Stimulated activated CD4-positive, alpha-beta T cell treated with anti-CD3 and anti-CD28 coated beads, Interleukin-1b, Interleukin-23, amount 100 ng/mL, for 24 hours (primary cell): ENCODE data around the gene PDE9A.

Experiments used
- DNase-seq, 4 experiments: peaks; one replicate each; pipeline ENCODE4 v3.0.0-alpha.2; 2020; ENCODE audit warnings: low read depth in 4 of 4, low spot score in 1 of 4

The PDE9A gene

GRCh38 chr21:42670058-42670880, 16.8 kb downstream of the PDE9A start:
- DNase-seq: no peak

- DNase-seq: no peak
Measured at GRCh38 chr21:42670884-42671283, 17.5 kb downstream of the PDE9A start.

GRCh38 chr21:42671778-42672593, 18.6 kb downstream of the PDE9A start:
- DNase-seq: no peak

- DNase-seq: no peak
Measured at GRCh38 chr21:42672699-42673458, 19.5 kb downstream of the PDE9A start.

GRCh38 chr21:42673633-42674328, 20.4 kb downstream of the PDE9A start:
- no peak for DNase-seq

- no peak for DNase-seq
Measured at GRCh38 chr21:42674351-42674940, 21.0 kb downstream of the PDE9A start.

- DNase-seq: no peak
Measured at GRCh38 chr21:42675403-42675802, 22.0 kb downstream of the PDE9A start.

- no peak for DNase-seq
Measured at GRCh38 chr21:42676808-42677207, 23.4 kb downstream of the PDE9A start.

- DNase-seq: no peak
Measured at GRCh38 chr21:42677339-42678321, 24.2 kb downstream of the PDE9A start.

GRCh38 chr21:42678618-42679295, 25.3 kb downstream of the PDE9A start:
- DNase-seq: no peak

GRCh38 chr21:42679319-42680057, 26.1 kb downstream of the PDE9A start:
- DNase-seq: no peak

- no peak for DNase-seq
Measured at GRCh38 chr21:42680058-42680330, 26.6 kb downstream of the PDE9A start.

GRCh38 chr21:42680429-42680828, 27.0 kb downstream of the PDE9A start:
- DNase-seq: no peak

- no peak for DNase-seq
Measured at GRCh38 chr21:42681296-42682206, 28.1 kb downstream of the PDE9A start.

- no peak for DNase-seq
Measured at GRCh38 chr21:42682661-42683210, 29.3 kb downstream of the PDE9A start.

GRCh38 chr21:42683371-42684108, 30.1 kb downstream of the PDE9A start:
- DNase-seq: no peak
